ENCODE data around the gene THBD.

Gene THBD

DNA sequence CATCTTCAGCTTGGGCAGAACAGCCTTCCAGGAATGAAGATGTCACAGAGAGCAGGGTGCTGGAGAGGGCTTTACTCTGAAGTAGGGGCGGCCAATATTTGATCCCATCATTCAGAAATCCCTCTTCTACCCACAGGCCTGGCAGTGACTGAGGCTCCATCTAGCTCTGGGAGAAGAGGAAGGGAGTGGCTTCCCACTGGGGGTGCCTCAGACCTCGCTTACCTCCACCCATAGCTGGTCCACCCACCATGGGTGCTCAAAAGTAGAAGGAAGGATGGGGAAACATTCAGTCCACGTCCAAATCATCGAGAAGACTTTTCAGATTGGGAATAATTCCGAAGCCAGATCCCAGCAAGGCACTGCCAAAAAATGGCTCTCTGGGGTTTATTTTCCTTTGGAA lies 11.8 kb upstream of the THBD start:
- H3K9me3 ChIP-seq (replicated peaks in 1 of 11) = peaks cover 0 to 12% (median 9%) of the 10 kb centered on the region in 11 experiments; a peak in 15 of 22 replicates
- H3K36me3 ChIP-seq = no peaks in the 10 kb centered on the region
- no peaks in the 10 kb centered on the region for H3K27me3 ChIP-seq
- no peaks in the 10 kb centered on the region for H4K20me1 ChIP-seq
- H3K4me1 ChIP-seq = peaks cover 43 to 51% (median 46%) of the 10 kb centered on the region in 10 experiments
- H3K27ac ChIP-seq = peak overlapping the region in 5 of 11 experiments; percentile 11 to 37 (median 24); a peak in 4 of 22 replicates
- no peak for TF ChIP-seq Cebpa-rat (IDR thresholded peaks at IDR 0.05)
- peak overlapping the region; percentile 58 to 79 (median 71) for H3K4me2 ChIP-seq
- no peak overlapping the region for H3K4me3 ChIP-seq
- H3K9ac ChIP-seq = no peak overlapping the region

- Histone ChIP-seq H3K4me3 (no peak overlapping the region), H3K9me3 (replicated peaks in 1 of 11) (peaks cover 0 to 16% (median 9%) of the 10 kb centered on the region in 11 experiments; a peak in 15 of 22 replicates), H3K4me2 (peak overlapping the region; percentile 58 to 79 (median 71); a peak in 18 of 22 replicates), H3K4me1 (peaks cover 43 to 51% (median 46%) of the 10 kb centered on the region in 10 experiments), H3K27ac (0 out of 22 replicates have a peak overlapping the region, but pooled peaks of 1 of the 11 experiments have one; percentile 8), H3K9ac (no peak overlapping the region), H3K27me3 (no peaks in the 10 kb centered on the region), H4K20me1 (no peaks in the 10 kb centered on the region), H3K36me3 (no peaks in the 10 kb centered on the region)
- no peak for TF ChIP-seq Cebpa-rat (IDR thresholded peaks at IDR 0.05)
Measured at GRCh38 chr20:23060629-23061028, 11.2 kb upstream of the THBD start.

DNA sequence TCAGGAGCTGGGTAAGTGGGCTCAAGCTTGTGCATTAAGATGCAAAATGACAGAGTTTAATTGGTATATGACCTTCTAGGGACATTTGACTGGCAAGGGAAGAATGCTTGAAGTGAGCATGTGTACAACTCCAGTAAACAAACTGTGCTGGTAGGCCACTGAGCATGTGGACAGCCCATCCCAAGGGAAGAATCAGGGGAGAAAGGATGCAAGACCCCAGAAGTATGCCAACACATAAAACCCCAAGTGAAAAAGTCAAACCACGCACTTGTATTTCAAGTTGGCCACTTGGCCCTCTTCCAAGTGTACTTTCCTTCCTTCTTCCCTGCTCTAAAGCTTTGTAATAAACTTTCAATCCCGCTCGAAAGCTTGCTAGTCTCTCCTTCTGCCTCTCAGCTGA lies 10.4 kb upstream of the THBD start:
- Histone ChIP-seq H3K9me3 (replicated peaks in 1 of 11) (peaks cover 0 to 16% (median 9%) of the 10 kb centered on the region in 11 experiments; a peak in 15 of 22 replicates), H3K27me3 (no peaks in the 10 kb centered on the region), H4K20me1 (no peaks in the 10 kb centered on the region), H3K4me1 (peaks cover 43 to 51% (median 46%) of the 10 kb centered on the region in 10 experiments), H3K9ac (no peak overlapping the region), H3K36me3 (no peaks in the 10 kb centered on the region), H3K27ac (no peak overlapping the region), H3K4me3 (no peak overlapping the region), H3K4me2 (peak overlapping the region; percentile 21 to 79 (median 71); a peak in 21 of 22 replicates)
- TF ChIP-seq Cebpa-rat (IDR thresholded peaks at IDR 0.05) = no peak

DNA sequence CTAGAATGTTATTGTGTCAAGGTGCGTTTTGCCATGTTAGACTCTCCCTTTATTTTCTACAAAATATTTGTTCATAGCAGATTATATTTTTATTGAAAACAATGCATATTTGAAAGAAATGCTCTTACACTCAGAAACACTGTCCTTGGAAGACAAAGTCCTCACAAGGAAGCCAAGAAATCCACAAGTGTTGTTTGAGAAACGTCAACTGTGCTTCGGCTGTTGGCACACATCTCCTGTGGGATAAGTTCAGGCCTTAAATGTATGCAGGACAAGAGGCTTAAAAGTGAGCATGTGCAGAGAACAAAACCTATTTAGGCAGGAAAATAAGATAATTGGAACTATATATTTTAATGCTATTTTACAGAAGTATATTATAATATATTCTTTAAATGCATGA lies 9.5 kb upstream of the THBD start:
- Histone ChIP-seq H3K27ac (no peak overlapping the region), H3K4me2 (no peak overlapping the region), H3K27me3 (no peaks in the 10 kb centered on the region), H3K9me3 (replicated peaks in 1 of 11) (peaks cover 0 to 16% (median 9%) of the 10 kb centered on the region in 11 experiments; a peak in 15 of 22 replicates), H3K9ac (no peak overlapping the region), H3K4me1 (peaks cover 43 to 46% (median 45%) of the 10 kb centered on the region in 10 experiments), H3K4me3 (no peak overlapping the region), H3K36me3 (no peaks in the 10 kb centered on the region), H4K20me1 (no peaks in the 10 kb centered on the region)
- TF ChIP-seq Cebpa-rat (IDR thresholded peaks at IDR 0.05) = no peak

DNA sequence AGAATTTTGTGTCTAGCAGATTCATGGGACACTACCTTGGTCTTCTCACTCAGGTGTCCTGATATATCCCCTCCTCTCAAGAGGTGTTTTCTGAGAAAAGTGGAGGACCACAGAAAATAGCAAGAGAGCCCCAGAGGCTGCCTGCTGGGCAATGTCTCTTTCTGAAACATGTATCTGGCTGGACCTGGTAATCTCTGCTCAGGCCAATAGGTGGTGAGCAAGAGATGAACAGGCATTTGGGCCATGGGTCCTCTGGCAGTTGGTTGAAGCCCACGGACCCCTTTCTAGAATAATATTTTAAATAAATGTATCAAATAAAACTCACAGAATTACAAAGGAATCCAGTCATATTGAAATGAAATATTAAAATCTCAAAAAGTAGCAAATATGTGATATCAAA lies 8.8 kb upstream of the THBD start:
- Histone ChIP-seq H3K9me3 (replicated peaks in 1 of 11) (peaks cover 0 to 16% (median 9%) of the 10 kb centered on the region in 11 experiments; a peak in 15 of 22 replicates), H4K20me1 (no peaks in the 10 kb centered on the region), H3K4me1 (peaks cover 37 to 42% (median 39%) of the 10 kb centered on the region in 10 experiments), H3K27me3 (peaks cover 0 to 3% (median 0%) of the 10 kb centered on the region in 11 experiments; a peak in 4 of 22 replicates), H3K27ac (no peak overlapping the region), H3K4me2 (no peak overlapping the region), H3K9ac (no peak overlapping the region), H3K4me3 (no peak overlapping the region), H3K36me3 (no peaks in the 10 kb centered on the region)
- no peak for TF ChIP-seq Cebpa-rat (IDR thresholded peaks at IDR 0.05)

- Histone ChIP-seq H3K4me2 (peak overlapping the region in 8 of 11 experiments; percentile 9 to 61 (median 35); a peak in 12 of 22 replicates), H4K20me1 (peaks cover 0 to 6% (median 0%) of the 10 kb centered on the region in 11 experiments; a peak in 8 of 22 replicates), H3K4me1 (peaks cover 33 to 43% (median 36%) of the 10 kb centered on the region in 10 experiments), H3K27ac (no peak overlapping the region), H3K27me3 (peaks cover 36 to 54% (median 50%) of the 10 kb centered on the region in 11 experiments), H3K4me3 (no peak overlapping the region), H3K36me3 (no peaks in the 10 kb centered on the region), H3K9me3 (replicated peaks in 1 of 11) (peaks cover 0 to 16% (median 9%) of the 10 kb centered on the region in 11 experiments; a peak in 15 of 22 replicates), H3K9ac (no peak overlapping the region)
- no peak for TF ChIP-seq Cebpa-rat (IDR thresholded peaks at IDR 0.05)
Measured at GRCh38 chr20:23052904-23053303, 3.4 kb upstream of the THBD start.

- TF ChIP-seq Cebpa-rat (IDR thresholded peaks at IDR 0.05) = no peak
- Histone ChIP-seq H3K4me1 (peaks cover 37 to 62% (median 46%) of the 10 kb centered on the region in 10 experiments), H3K9ac (no peak overlapping the region), H4K20me1 (peaks cover 0 to 24% (median 4%) of the 10 kb centered on the region in 11 experiments; a peak in 8 of 22 replicates), H3K36me3 (0 out of 22 replicates have a peak, but pooled peaks cover 0 to 9% (median 0%) of the 10 kb centered on the region in 11 experiments), H3K27ac (no peak overlapping the region), H3K9me3 (replicated peaks in 1 of 11) (peaks cover 0 to 9% (median 0%) of the 10 kb centered on the region in 11 experiments; a peak in 3 of 22 replicates), H3K4me2 (peak overlapping the region in 7 of 11 experiments; percentile 8 to 99 (median 97); a peak in 13 of 22 replicates), H3K4me3 (peak overlapping the region in 1 of 10 experiments; percentile 4; a peak in 1 of 20 replicates), H3K27me3 (peaks cover 48 to 71% (median 66%) of the 10 kb centered on the region in 11 experiments)
Measured at GRCh38 chr20:23050847-23051627, 1.6 kb upstream of the THBD start.

DNA sequence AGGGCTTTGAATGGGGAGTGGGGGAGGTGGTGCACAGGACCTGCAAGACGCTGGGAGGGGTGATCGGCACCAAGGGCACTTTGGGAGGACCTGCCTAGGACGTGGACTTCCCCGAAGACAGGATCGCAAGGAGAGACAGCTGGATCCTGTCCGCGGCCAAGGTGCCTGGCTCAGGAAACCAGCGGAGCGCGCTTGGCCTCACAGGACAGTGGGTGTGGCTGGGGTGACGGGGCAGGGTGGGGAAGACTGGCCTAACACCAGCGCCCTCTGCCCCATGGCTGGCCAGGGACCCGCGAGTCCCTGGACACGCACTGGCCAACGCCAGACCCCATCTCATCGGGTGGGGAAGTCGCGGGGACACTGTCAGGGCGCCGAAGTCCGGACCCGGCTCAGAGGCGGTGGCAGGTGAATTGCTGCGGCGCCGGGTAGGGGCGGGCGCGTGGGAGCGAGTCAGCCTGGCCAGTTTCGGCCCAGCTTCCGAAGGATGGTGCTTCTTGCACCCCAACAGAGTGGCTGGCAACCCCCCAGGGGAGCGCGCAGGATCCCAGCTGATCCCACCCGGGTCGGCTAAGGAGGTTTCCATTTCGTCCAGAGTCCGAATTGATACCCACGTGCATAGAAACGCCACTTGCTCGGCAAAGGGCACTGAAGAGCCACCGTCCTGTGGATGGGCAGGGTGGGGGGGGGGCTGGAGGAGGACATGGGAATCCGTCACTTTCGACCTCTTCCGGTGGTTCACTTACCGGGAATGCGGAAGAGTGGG lies 785 bp upstream of the THBD start:
- peaks cover 0 to 9% (median 0%) of the 10 kb centered on the region in 11 experiments; a peak in 1 of 22 replicates for H3K9me3 ChIP-seq (replicated peaks in 1 of 11)
- H3K4me2 ChIP-seq = peak overlapping the region; percentile 91 to 100 (median 98)
- peak overlapping the region in 8 of 11 experiments; percentile 43 to 71 (median 66); a peak in 9 of 22 replicates for H3K9ac ChIP-seq
- peaks cover 0 to 32% (median 4%) of the 10 kb centered on the region in 11 experiments; a peak in 8 of 22 replicates for H4K20me1 ChIP-seq
- 0 out of 22 replicates have a peak, but pooled peaks cover 0 to 9% (median 0%) of the 10 kb centered on the region in 11 experiments for H3K36me3 ChIP-seq
- H3K27ac ChIP-seq = peak overlapping the region in 2 of 11 experiments; percentile 63 to 64; a peak in 5 of 22 replicates
- H3K4me3 ChIP-seq = peak overlapping the region in 9 of 10 experiments; percentile 55 to 73 (median 60); a peak in 17 of 20 replicates
- H3K27me3 ChIP-seq = peaks cover 48 to 72% (median 66%) of the 10 kb centered on the region in 11 experiments
- peaks cover 37 to 70% (median 46%) of the 10 kb centered on the region in 10 experiments for H3K4me1 ChIP-seq
- TF ChIP-seq Cebpa-rat (IDR thresholded peaks at IDR 0.05) = no peak
